ENCODE results near the gene WNT1.

DNA sequence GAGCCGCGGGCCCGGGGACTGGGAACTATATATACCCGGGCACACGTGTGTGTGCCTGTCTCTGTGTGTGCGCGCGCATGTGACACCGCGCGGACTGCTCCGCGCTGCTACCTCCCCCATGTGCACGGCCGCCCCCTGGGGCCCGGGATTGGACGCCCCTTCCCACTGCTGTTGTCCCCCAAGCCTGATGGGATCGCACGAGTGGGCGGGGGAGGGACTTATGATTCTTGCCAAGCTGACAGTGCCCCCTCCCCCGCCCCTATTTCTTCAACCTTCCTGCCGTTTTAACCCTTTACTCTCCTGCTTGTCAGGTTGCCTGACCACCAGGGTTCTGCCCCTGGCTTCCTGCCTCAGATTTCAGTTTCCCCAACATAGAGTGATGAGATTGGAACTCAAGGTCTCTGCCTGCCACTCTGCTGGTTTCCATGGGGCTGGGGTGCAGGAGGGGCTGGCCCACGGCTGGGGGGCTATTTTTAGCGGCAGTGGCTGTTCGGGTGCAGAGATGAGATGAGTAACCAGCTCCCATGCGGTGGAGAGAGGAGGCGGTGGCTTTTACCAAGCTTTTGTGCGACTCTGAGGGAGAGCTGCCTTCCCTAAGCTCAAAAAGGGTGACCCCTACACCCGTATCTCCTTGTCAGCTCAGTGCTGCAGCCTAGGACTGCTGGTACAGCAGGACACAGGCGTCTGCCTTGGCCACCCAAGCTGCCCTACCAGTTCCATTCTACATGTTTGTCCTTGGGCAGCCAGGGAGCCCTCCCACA, 21.4 kb downstream of the WNT1 start, which contains the start of gene DDN:
- TF ChIP-seq POLR2AphosphoS5 (IDR thresholded peaks at IDR 0.05; ENCODE audit: low read depth, low read length), result no peak
- TF ChIP-seq, protein P1, sequence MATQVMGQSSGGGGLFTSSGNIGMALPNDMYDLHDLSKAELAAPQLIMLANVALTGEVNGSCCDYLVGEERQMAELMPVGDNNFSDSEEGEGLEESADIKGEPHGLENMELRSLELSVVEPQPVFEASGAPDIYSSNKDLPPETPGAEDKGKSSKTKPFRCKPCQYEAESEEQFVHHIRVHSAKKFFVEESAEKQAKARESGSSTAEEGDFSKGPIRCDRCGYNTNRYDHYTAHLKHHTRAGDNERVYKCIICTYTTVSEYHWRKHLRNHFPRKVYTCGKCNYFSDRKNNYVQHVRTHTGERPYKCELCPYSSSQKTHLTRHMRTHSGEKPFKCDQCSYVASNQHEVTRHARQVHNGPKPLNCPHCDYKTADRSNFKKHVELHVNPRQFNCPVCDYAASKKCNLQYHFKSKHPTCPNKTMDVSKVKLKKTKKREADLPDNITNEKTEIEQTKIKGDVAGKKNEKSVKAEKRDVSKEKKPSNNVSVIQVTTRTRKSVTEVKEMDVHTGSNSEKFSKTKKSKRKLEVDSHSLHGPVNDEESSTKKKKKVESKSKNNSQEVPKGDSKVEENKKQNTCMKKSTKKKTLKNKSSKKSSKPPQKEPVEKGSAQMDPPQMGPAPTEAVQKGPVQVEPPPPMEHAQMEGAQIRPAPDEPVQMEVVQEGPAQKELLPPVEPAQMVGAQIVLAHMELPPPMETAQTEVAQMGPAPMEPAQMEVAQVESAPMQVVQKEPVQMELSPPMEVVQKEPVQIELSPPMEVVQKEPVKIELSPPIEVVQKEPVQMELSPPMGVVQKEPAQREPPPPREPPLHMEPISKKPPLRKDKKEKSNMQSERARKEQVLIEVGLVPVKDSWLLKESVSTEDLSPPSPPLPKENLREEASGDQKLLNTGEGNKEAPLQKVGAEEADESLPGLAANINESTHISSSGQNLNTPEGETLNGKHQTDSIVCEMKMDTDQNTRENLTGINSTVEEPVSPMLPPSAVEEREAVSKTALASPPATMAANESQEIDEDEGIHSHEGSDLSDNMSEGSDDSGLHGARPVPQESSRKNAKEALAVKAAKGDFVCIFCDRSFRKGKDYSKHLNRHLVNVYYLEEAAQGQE (IDR thresholded peaks at IDR 0.05; ENCODE audit: insufficient read depth in 1 of 2, low read depth in 2 of 2, low read length in 2 of 2), result no peak
- TF ChIP-seq TAF1 (IDR thresholded peaks at IDR 0.05; ENCODE audit: borderline replicate concordance, insufficient read depth, low read length), result no peak
- no peak for TF ChIP-seq SIN3A (IDR thresholded peaks at IDR 0.05; ENCODE audit: borderline replicate concordance, insufficient read depth, low read length)
